Tibial nerve (tissue), 4 donors: Measurements from ENCODE around the gene PLEKHB2. TPM values are rescaled to one million over a fixed set of nuclear protein-coding genes. Genes with fewer than 3 reads are reported as not detected.

Experiments used
- DNase-seq, 2 donors: peaks; one replicate each; pipeline ENCODE4 v3.0.0-alpha.2; 2019; ENCODE audit warnings: low spot score in 2 of 2
- H3K27ac ChIP-seq, 4 donors: fragments of 200-600 bp; sonication (generic) in 3 of 4; one replicate each; pipeline ENCODE4 v1.5.1; 2017 to 2019; ENCODE audit warnings: mild to moderate bottlenecking in 1 of 4
- H3K27me3 ChIP-seq, 2 donors: fragments of 200-600 bp; sonication (generic) in 1 of 2; one replicate each; pipeline versions ENCODE4 v1.5.1 to v1.6.0; 2017 to 2019
- H3K36me3 ChIP-seq, 3 donors: fragments of 200-600 bp; sonication (generic); one replicate each; pipeline ENCODE4 v1.5.1; 2018 to 2019
- H3K4me1 ChIP-seq, 4 donors: fragments of 200-600 bp; sonication (generic) in 3 of 4; one replicate each; pipeline ENCODE4 v1.5.1; 2017 to 2019
- H3K4me3 ChIP-seq, 4 donors: fragments of 200-600 bp; sonication (generic) in 3 of 4; one replicate each; pipeline ENCODE4 v1.5.1; 2017 to 2019; ENCODE audit warnings: mild to moderate bottlenecking in 1 of 4, moderate library complexity in 1 of 4
- H3K9me3 ChIP-seq, 4 donors: fragments of 200-600 bp; sonication (generic) in 3 of 4; one replicate each; pipeline ENCODE4 v1.5.1; 2017 to 2019
- CTCF ChIP-seq, 5 experiments: fragments of 200-600 bp in 3 of 5; fragments of 450-650 bp in 2 of 5; sonication (generic) in 3 of 5; IDR thresholded peaks; one replicate each; pipeline ENCODE4 v1.5.1; 2016 to 2019; ENCODE audit warnings: antibody characterized with exemption in 5 of 5, mild to moderate bottlenecking in 3 of 5, moderate library complexity in 2 of 5
- EP300 ChIP-seq, 2 donors: sonication (generic); formaldehyde crosslinking; IDR thresholded peaks; one replicate each; pipeline ENCODE4 v1.6.1; 2017; ENCODE audit warnings: antibody characterized with exemption in 2 of 2, mild to moderate bottlenecking in 1 of 2
- POLR2A ChIP-seq, 2 donors: fragments of 450-650 bp; IDR thresholded peaks; one replicate each; pipeline ENCODE4 v1.6.1; 2017; ENCODE audit warnings: antibody characterized with exemption in 2 of 2, mild to moderate bottlenecking in 2 of 2, moderate library complexity in 2 of 2
- WGBS, 2 donors: methylation state at CpG; one replicate each; pipeline ENCODE4 v1.1.5; 2018; 5-methylcytosine and 5-hydroxymethylcytosine counted together
- total RNA-seq, 4 donors: library from RNA; depleted of rRNA; stranded (reverse); fragments of >200 nt; gene quantifications; one replicate each; pipeline ENCODE4 v1.1.0, GENCODE V29; 2016

The PLEKHB2 gene
- total RNA-seq = 10 to 100 TPM; 57.9 to 77.9 (median 72.7) TPM

GRCh38 chr2:131105156-131105949 is at the start of gene PLEKHB2:
PLEKHB2 (plus strand) TSS chr2:131105336; CDS start chr2:131120942, 15,606 bp downstream.
- H3K27ac ChIP-seq = peak within 1 kb of the TSS; percentile 85 to 99 (median 94)
- H3K4me1 ChIP-seq = peaks cover 0 to 38% (median 18%) of the 10 kb centered on the region in 4 donors
- H3K27me3 ChIP-seq = no peaks in the 10 kb centered on the region
- peak; percentile 80 to 84 for DNase-seq
- peak within 1 kb of the TSS; percentile 76 to 96 (median 84) for H3K4me3 ChIP-seq
- 1% methylated on average over 53 to 66 of the region's 66 CpGs for WGBS, 2 donors
- TF ChIP-seq POLR2A (IDR thresholded peaks at IDR 0.05) (peak; percentile 76 to 90), EP300 (IDR thresholded peaks at IDR 0.05) (peak; percentile 70 to 95), CTCF (IDR thresholded peaks at IDR 0.05) (peak in 4 of 5 experiments; percentile 8 to 34 (median 20))
- no peaks in the 10 kb centered on the region for H3K36me3 ChIP-seq
- H3K9me3 ChIP-seq = no peaks in the 10 kb centered on the region

- 47 to 52% methylated on average over 5 of the region's 5 CpGs for WGBS, 2 donors
- no peaks in the 10 kb centered on the region for H3K9me3 ChIP-seq
- no peak for DNase-seq
- no peak overlapping the region for H3K4me3 ChIP-seq
- peak overlapping the region in 1 of 4 donors; percentile 8 for H3K27ac ChIP-seq
- no peaks in the 10 kb centered on the region for H3K27me3 ChIP-seq
- peaks cover 0 to 38% (median 14%) of the 10 kb centered on the region in 4 donors for H3K4me1 ChIP-seq
- no peak for TF ChIP-seq POLR2A (IDR thresholded peaks at IDR 0.05)
- no peak for TF ChIP-seq EP300 (IDR thresholded peaks at IDR 0.05)
- no peak for TF ChIP-seq CTCF (IDR thresholded peaks at IDR 0.05)
- H3K36me3 ChIP-seq = peaks cover 0 to 64% (median 5%) of the 10 kb centered on the region in 3 donors
These were observed 48.8 kb upstream of the PLEKHB2 start for GRCh38 chr2:131056204-131056931.

GRCh38 chr2:131056932-131057287 is 48.2 kb upstream of the PLEKHB2 start:
- H3K36me3 ChIP-seq = peaks cover 0 to 61% (median 5%) of the 10 kb centered on the region in 3 donors
- no peak for DNase-seq
- no peak for TF ChIP-seq CTCF (IDR thresholded peaks at IDR 0.05)
- no peak for TF ChIP-seq POLR2A (IDR thresholded peaks at IDR 0.05)
- TF ChIP-seq EP300 (IDR thresholded peaks at IDR 0.05) = no peak
- no peaks in the 10 kb centered on the region for H3K27me3 ChIP-seq
- no peaks in the 10 kb centered on the region for H3K9me3 ChIP-seq
- 71 to 74% methylated on average over 4 of the region's 4 CpGs for WGBS, 2 donors
- peaks cover 0 to 44% (median 14%) of the 10 kb centered on the region in 4 donors for H3K4me1 ChIP-seq
- H3K27ac ChIP-seq = no peak overlapping the region
- no peak overlapping the region for H3K4me3 ChIP-seq

GRCh38 chr2:131058214-131058843 is 46.8 kb upstream of the PLEKHB2 start:
- Histone ChIP-seq H3K27ac (peak overlapping the region in 1 of 4 donors; percentile 29), H3K4me1 (peaks cover 0 to 48% (median 14%) of the 10 kb centered on the region in 4 donors), H3K9me3 (no peaks in the 10 kb centered on the region), H3K27me3 (no peaks in the 10 kb centered on the region), H3K4me3 (no peak overlapping the region), H3K36me3 (peaks cover 0 to 55% (median 0%) of the 10 kb centered on the region in 3 donors)
- TF ChIP-seq CTCF (IDR thresholded peaks at IDR 0.05) = no peak
- TF ChIP-seq EP300 (IDR thresholded peaks at IDR 0.05) = no peak
- no peak for TF ChIP-seq POLR2A (IDR thresholded peaks at IDR 0.05)
- 65 to 69% methylated on average over 8 of the region's 8 CpGs for WGBS, 2 donors
- DNase-seq = no peak
